Cortex of kidney (tissue), 1 donor: ENCODE data around the gene USP31.

ENCODE experiments used
- DNase-seq: peaks from one replicate; lab custom pipeline; 2025; lab: John Stamatoyannopoulos, UW

The USP31 gene

GRCh38 chr16:23014592-23014991 lies 134.7 kb downstream of the USP31 start:
- DNase-seq = no peak
